Measurements from ENCODE around the gene PFDN5.

The PFDN5 gene

GRCh38 chr12:53295070-53295890 lies at the start of gene PFDN5:
PFDN5 (plus strand) TSS chr12:53295542; CDS start chr12:53295568, 26 bp downstream.
- Mint-ChIP-seq H3K4me1 (ENCODE audit: low read depth) (peaks cover 75% of the 10 kb centered on the region), H3K27ac (peak within 1 kb of the TSS; percentile 99), H3K36me3 (ENCODE audit: low read depth) (peaks cover 77% of the 10 kb centered on the region), H3K4me3 (peak within 1 kb of the TSS; percentile 99), H3K27me3 (no peaks in the 10 kb centered on the region), H3K9me3 (no peaks in the 10 kb centered on the region)

GRCh38 chr12:53251477-53252348 lies 43.6 kb upstream of the PFDN5 start:
- H3K27ac Mint-ChIP-seq = peak overlapping the region; percentile 97
- peak overlapping the region; percentile 98 for H3K4me3 Mint-ChIP-seq
- no peaks in the 10 kb centered on the region for H3K9me3 Mint-ChIP-seq
- H3K4me1 Mint-ChIP-seq (ENCODE audit: low read depth) = peaks cover 54% of the 10 kb centered on the region
- peaks cover 9% of the 10 kb centered on the region for H3K36me3 Mint-ChIP-seq (ENCODE audit: low read depth)
- no peaks in the 10 kb centered on the region for H3K27me3 Mint-ChIP-seq

- Mint-ChIP-seq H3K4me3 (peak overlapping the region; percentile 98), H3K27me3 (no peaks in the 10 kb centered on the region), H3K4me1 (ENCODE audit: low read depth) (peaks cover 54% of the 10 kb centered on the region)
Measured at GRCh38 chr12:53252349-53252916, 42.9 kb upstream of the PFDN5 start.

GRCh38 chr12:53253298-53253697 lies 42.0 kb upstream of the PFDN5 start:
- peak overlapping the region; percentile 98 for H3K4me3 Mint-ChIP-seq
- H3K4me1 Mint-ChIP-seq (ENCODE audit: low read depth) = peaks cover 54% of the 10 kb centered on the region
- H3K27ac Mint-ChIP-seq = peak overlapping the region; percentile 97
- no peaks in the 10 kb centered on the region for H3K27me3 Mint-ChIP-seq
- peaks cover 9% of the 10 kb centered on the region for H3K36me3 Mint-ChIP-seq (ENCODE audit: low read depth)
- no peaks in the 10 kb centered on the region for H3K9me3 Mint-ChIP-seq

More at GRCh38 chr12:53252349-53252916, 42.9 kb upstream of the PFDN5 start:
- H3K9me3 Mint-ChIP-seq = no peaks in the 10 kb centered on the region
- H3K36me3 Mint-ChIP-seq (ENCODE audit: low read depth) = peaks cover 9% of the 10 kb centered on the region
- H3K27ac Mint-ChIP-seq = peak overlapping the region; percentile 97

- Mint-ChIP-seq H3K4me1 (ENCODE audit: low read depth) (peaks cover 64% of the 10 kb centered on the region), H3K27ac (peak overlapping the region; percentile 1), H3K27me3 (no peaks in the 10 kb centered on the region), H3K9me3 (no peaks in the 10 kb centered on the region), H3K4me3 (no peak overlapping the region), H3K36me3 (ENCODE audit: low read depth) (peaks cover 9% of the 10 kb centered on the region)
Measured at GRCh38 chr12:53254816-53255545, 40.4 kb upstream of the PFDN5 start.

GRCh38 chr12:53255996-53256395 lies 39.3 kb upstream of the PFDN5 start:
- Mint-ChIP-seq H3K27ac (peak overlapping the region; percentile 26), H3K4me1 (ENCODE audit: low read depth) (peaks cover 59% of the 10 kb centered on the region), H3K4me3 (peak overlapping the region; percentile 23), H3K36me3 (ENCODE audit: low read depth) (peaks cover 9% of the 10 kb centered on the region), H3K27me3 (no peaks in the 10 kb centered on the region), H3K9me3 (no peaks in the 10 kb centered on the region)

GRCh38 chr12:53258541-53259539 lies 36.5 kb upstream of the PFDN5 start:
- Mint-ChIP-seq H3K4me3 (no peak overlapping the region), H3K27ac (peak overlapping the region; percentile 8), H3K36me3 (ENCODE audit: low read depth) (peaks cover 5% of the 10 kb centered on the region), H3K27me3 (no peaks in the 10 kb centered on the region), H3K4me1 (ENCODE audit: low read depth) (peaks cover 38% of the 10 kb centered on the region), H3K9me3 (no peaks in the 10 kb centered on the region)

- peaks cover 28% of the 10 kb centered on the region for H3K4me1 Mint-ChIP-seq (ENCODE audit: low read depth)
- H3K27ac Mint-ChIP-seq = no peak overlapping the region
- no peaks in the 10 kb centered on the region for H3K9me3 Mint-ChIP-seq
- H3K36me3 Mint-ChIP-seq (ENCODE audit: low read depth) = no peaks in the 10 kb centered on the region
- H3K27me3 Mint-ChIP-seq = no peaks in the 10 kb centered on the region
- no peak overlapping the region for H3K4me3 Mint-ChIP-seq
Measured at GRCh38 chr12:53259891-53260290, 35.5 kb upstream of the PFDN5 start.

GRCh38 chr12:53265783-53266182 lies 29.6 kb upstream of the PFDN5 start:
- Mint-ChIP-seq H3K4me1 (ENCODE audit: low read depth) (peaks cover 38% of the 10 kb centered on the region), H3K27ac (no peak overlapping the region), H3K27me3 (no peaks in the 10 kb centered on the region), H3K9me3 (no peaks in the 10 kb centered on the region), H3K4me3 (no peak overlapping the region), H3K36me3 (ENCODE audit: low read depth) (peaks cover 23% of the 10 kb centered on the region)

- H3K4me3 Mint-ChIP-seq = peak overlapping the region; percentile 99
- no peaks in the 10 kb centered on the region for H3K27me3 Mint-ChIP-seq
- H3K36me3 Mint-ChIP-seq (ENCODE audit: low read depth) = peaks cover 35% of the 10 kb centered on the region
- peaks cover 38% of the 10 kb centered on the region for H3K4me1 Mint-ChIP-seq (ENCODE audit: low read depth)
- no peaks in the 10 kb centered on the region for H3K9me3 Mint-ChIP-seq
- H3K27ac Mint-ChIP-seq = peak overlapping the region; percentile 99
Measured at GRCh38 chr12:53267306-53267998, 27.9 kb upstream of the PFDN5 start.

GRCh38 chr12:53267999-53268629 lies 27.2 kb upstream of the PFDN5 start, which contains the start of gene ESPL1:
ESPL1 (plus strand) TSS chr12:53268299; CDS start chr12:53268767, 468 bp downstream.
- Mint-ChIP-seq H3K36me3 (ENCODE audit: low read depth) (peaks cover 39% of the 10 kb centered on the region), H3K9me3 (no peaks in the 10 kb centered on the region), H3K27ac (peak within 1 kb of the TSS; percentile 99), H3K27me3 (no peaks in the 10 kb centered on the region), H3K4me3 (peak within 1 kb of the TSS; percentile 99), H3K4me1 (ENCODE audit: low read depth) (peaks cover 38% of the 10 kb centered on the region)

- H3K9me3 Mint-ChIP-seq = no peaks in the 10 kb centered on the region
- H3K36me3 Mint-ChIP-seq (ENCODE audit: low read depth) = peaks cover 41% of the 10 kb centered on the region
- peak overlapping the region; percentile 99 for H3K4me3 Mint-ChIP-seq
- H3K27ac Mint-ChIP-seq = peak overlapping the region; percentile 99
- H3K27me3 Mint-ChIP-seq = no peaks in the 10 kb centered on the region
- peaks cover 38% of the 10 kb centered on the region for H3K4me1 Mint-ChIP-seq (ENCODE audit: low read depth)
Measured at GRCh38 chr12:53268630-53269562, 26.4 kb upstream of the PFDN5 start.
